HPDE6-E6E7 (cell line): ENCODE results near the gene PRKCA.

Source experiments
- DNase-seq: peaks from one replicate; pipeline ENCODE4 v3.0.0; 2011; ENCODE audit warnings: missing footprints; ENCODE audit errors: extremely low spot score

The PRKCA gene

GRCh38 chr17:66803474-66803951, 501.1 kb downstream of the PRKCA start:
- DNase-seq = no peak

- no peak for DNase-seq
These were observed 503.2 kb downstream of the PRKCA start for GRCh38 chr17:66805567-66805966.

GRCh38 chr17:66807182-66807581, 504.8 kb downstream of the PRKCA start:
- no peak for DNase-seq

- no peak for DNase-seq
These were observed 507.0 kb downstream of the PRKCA start for GRCh38 chr17:66809408-66809807.

GRCh38 chr17:66810951-66811682, 508.7 kb downstream of the PRKCA start:
- no peak for DNase-seq

- DNase-seq = no peak
These were observed 509.3 kb downstream of the PRKCA start for GRCh38 chr17:66811683-66812054.

GRCh38 chr17:66812571-66812970, 510.2 kb downstream of the PRKCA start:
- DNase-seq = no peak

GRCh38 chr17:66813296-66813695, 510.9 kb downstream of the PRKCA start:
- no peak for DNase-seq

- no peak for DNase-seq
These were observed 511.6 kb downstream of the PRKCA start for GRCh38 chr17:66814026-66814425.

GRCh38 chr17:66814570-66814969, 512.2 kb downstream of the PRKCA start:
- DNase-seq = no peak

GRCh38 chr17:66817750-66818149, 515.3 kb downstream of the PRKCA start:
- no peak for DNase-seq

GRCh38 chr17:66819466-66819865, 517.1 kb downstream of the PRKCA start:
- DNase-seq = no peak

GRCh38 chr17:66822009-66822408, 519.6 kb downstream of the PRKCA start:
- no peak for DNase-seq

- no peak for DNase-seq
These were observed 524.4 kb downstream of the PRKCA start for GRCh38 chr17:66826856-66827255.

- peak; percentile 44 for DNase-seq
These were observed 527.0 kb downstream of the PRKCA start for GRCh38 chr17:66829386-66829864.

GRCh38 chr17:66829883-66830282, 527.5 kb downstream of the PRKCA start:
- DNase-seq = no peak

- DNase-seq = no peak
These were observed 528.0 kb downstream of the PRKCA start for GRCh38 chr17:66830451-66830850.

GRCh38 chr17:66831383-66832210, 529.2 kb downstream of the PRKCA start:
- DNase-seq = no peak

GRCh38 chr17:66833201-66833600, 530.8 kb downstream of the PRKCA start:
- no peak for DNase-seq

GRCh38 chr17:66834426-66834918, 532.1 kb downstream of the PRKCA start:
- DNase-seq = no peak

- no peak for DNase-seq
These were observed 532.6 kb downstream of the PRKCA start, which contains the start of gene CACNG5 for GRCh38 chr17:66834919-66835454. Gene CACNG5 (plus strand): TSS chr17:66835117. CDS start chr17:66877333, 42,216 bp downstream.

GRCh38 chr17:66835476-66835875, 533.1 kb downstream of the PRKCA start:
- DNase-seq = no peak
